ENCODE results near the gene KAT2A.

DNA sequence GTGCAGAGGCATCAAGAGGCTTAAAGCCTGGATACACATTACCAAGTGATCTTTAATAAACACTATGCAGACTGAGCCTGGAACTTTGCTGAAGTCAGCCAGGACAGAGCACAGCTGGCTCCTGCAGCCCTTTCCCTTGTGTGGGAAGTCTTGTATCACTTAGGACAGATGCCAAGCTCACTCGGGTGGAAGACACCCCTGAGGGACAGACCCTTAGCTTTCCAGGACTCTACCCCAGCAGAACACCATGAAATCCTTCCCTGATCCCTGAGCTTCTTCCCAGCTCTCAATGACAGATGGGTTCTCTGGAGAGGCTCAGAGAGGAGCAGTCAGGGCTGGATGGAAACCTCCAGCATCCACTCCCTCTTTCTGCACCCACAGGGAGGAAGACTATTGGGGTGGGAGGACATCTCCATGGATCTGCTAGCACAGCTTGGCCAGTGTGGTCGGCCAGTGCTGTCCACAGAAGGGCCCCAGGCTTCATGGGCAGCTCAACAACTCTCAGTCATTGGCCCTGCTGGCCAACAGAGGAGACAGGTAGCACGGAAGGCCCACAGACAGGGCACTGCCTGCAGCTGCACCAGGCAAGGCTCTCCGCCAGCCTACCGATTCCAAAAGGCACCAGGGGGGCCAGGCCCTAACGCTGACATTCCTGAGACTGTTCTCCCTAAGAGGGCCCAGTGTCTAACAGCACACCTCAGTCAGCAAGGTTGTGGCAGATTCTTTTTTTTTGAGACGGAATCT is 17.8 kb upstream of the KAT2A start:
- TF ChIP-seq CTCF (IDR thresholded peaks at IDR 0.05; ENCODE audit: insufficient read depth, low read length, poor library complexity, severe bottlenecking) (no peak), EZH2phosphoT487 (conservative IDR thresholded peaks at IDR 0.05; ENCODE audit: low read length) (no peak)
